HEK293 (cell line): ENCODE measurements around the gene ARFRP1.

Experiments used
- CTCF ChIA-PET: fragments of 350-600 bp; formaldehyde crosslinking; extraction: SDS; loops from one replicate; lab custom pipeline; 2021; ENCODE audit warnings: antibody characterized with exemption; lab: Yijun Ruan, JAX
- POLR2A ChIA-PET: fragments of 300-600 bp; formaldehyde crosslinking; extraction: SDS; loops from one replicate; lab custom pipeline; 2020; ENCODE audit warnings: antibody characterized with exemption, inconsistent platforms; lab: Yijun Ruan, JAX
- H3K27ac ChIP-seq: fragments of 200-500 bp; sonication (Bioruptor generic); 2 replicates; pipeline ENCODE4 v1.5.1; 2014; ENCODE audit warnings: low read depth, low read length, control low read depth, inconsistent platforms; ENCODE audit errors: extremely low read depth
- H3K36me3 ChIP-seq, 2 experiments: fragments of 200-500 bp in 1 of 2; sonication (Bioruptor generic) in 1 of 2; 1 replicate in 1 of 2; 2 replicates in 1 of 2; pipeline ENCODE4 v1.5.1; 2014 to 2017; ENCODE audit warnings: inconsistent platforms in 2 of 2, low read length in 2 of 2; ENCODE audit not compliant: control insufficient read depth in 2 of 2, insufficient read depth in 1 of 2
- H3K4me1 ChIP-seq: fragments of 200-500 bp; sonication (Bioruptor generic); 2 replicates; pipeline ENCODE4 v1.5.1; 2014; ENCODE audit warnings: mild to moderate bottlenecking, low read length, inconsistent platforms; ENCODE audit not compliant: control insufficient read depth, insufficient read depth
- H3K4me3 ChIP-seq: 2 replicates; pipeline ENCODE4 v1.5.1; 2011; ENCODE audit warnings: low read depth, mild to moderate bottlenecking, control low read depth, low read length, moderate library complexity
- H3K9me3 ChIP-seq: fragments of 200-500 bp; sonication (Bioruptor generic); 2 replicates; pipeline ENCODE4 v1.5.1; 2014; ENCODE audit warnings: low read depth, low read length, inconsistent platforms; ENCODE audit not compliant: control insufficient read depth, insufficient read depth
- BCL11A ChIP-seq: fragments of 450-650 bp; formaldehyde crosslinking; IDR thresholded peaks from 2 replicates; pipeline ENCODE4 v1.5.1; 2016; ENCODE audit warnings: low read depth, missing biosample characterization, missing genetic modification characterization
- GLIS1 ChIP-seq: fragments of 450-650 bp; formaldehyde crosslinking; IDR thresholded peaks from 2 replicates; pipeline ENCODE4 v1.5.1; 2016; ENCODE audit warnings: missing biosample characterization, missing genetic modification characterization
- HOXC10 ChIP-seq: sonication (generic); formaldehyde crosslinking; IDR thresholded peaks from 2 replicates; pipeline ENCODE4 v1.8.1; 2023; ENCODE audit warnings: mild to moderate bottlenecking, missing genetic modification reagents
- REST ChIP-seq: fragments of 450-650 bp; formaldehyde crosslinking; IDR thresholded peaks from 2 replicates; pipeline ENCODE4 v1.5.1; 2016; ENCODE audit warnings: missing biosample characterization, missing genetic modification characterization
- SCRT2 ChIP-seq: fragments of 450-650 bp; formaldehyde crosslinking; IDR thresholded peaks from 2 replicates; pipeline ENCODE4 v1.5.1; 2016; ENCODE audit warnings: missing biosample characterization, missing genetic modification characterization
- ZFHX2 ChIP-seq: fragments of 450-650 bp; formaldehyde crosslinking; conservative IDR thresholded peaks from 2 replicates; pipeline ENCODE4 v1.5.1; 2016; ENCODE audit warnings: missing biosample characterization, missing genetic modification characterization
- ZNF114 ChIP-seq: fragments of 450-650 bp; formaldehyde crosslinking; IDR thresholded peaks from 2 replicates; pipeline ENCODE4 v1.5.0; 2017; ENCODE audit warnings: missing biosample characterization, missing genetic modification characterization
- ZNF138 ChIP-seq: fragments of 450-650 bp; formaldehyde crosslinking; IDR thresholded peaks from 2 replicates; pipeline ENCODE4 v1.5.1; 2016; ENCODE audit warnings: missing biosample characterization, missing genetic modification characterization, borderline replicate concordance
- ZNF174 ChIP-seq: fragments of 450-650 bp; formaldehyde crosslinking; IDR thresholded peaks from 2 replicates; pipeline ENCODE4 v1.5.0; 2017; ENCODE audit warnings: missing biosample characterization, mild to moderate bottlenecking, missing genetic modification characterization
- ZNF2 ChIP-seq: fragments of 450-650 bp; formaldehyde crosslinking; IDR thresholded peaks from 2 replicates; pipeline ENCODE4 v1.5.1; 2016; ENCODE audit warnings: missing biosample characterization, missing genetic modification characterization
- ZNF280D ChIP-seq: fragments of 450-650 bp; formaldehyde crosslinking; IDR thresholded peaks from 2 replicates; pipeline ENCODE4 v1.5.1; 2016; ENCODE audit warnings: missing biosample characterization, missing genetic modification characterization
- ZNF311 ChIP-seq: fragments of 450-650 bp; formaldehyde crosslinking; IDR thresholded peaks from 2 replicates; pipeline ENCODE4 v1.5.1; 2017; ENCODE audit warnings: missing biosample characterization, missing genetic modification characterization, borderline replicate concordance
- ZNF341 ChIP-seq: fragments of 450-650 bp; formaldehyde crosslinking; IDR thresholded peaks from 2 replicates; pipeline ENCODE4; 2016; ENCODE audit warnings: low read depth, missing biosample characterization, missing genetic modification characterization
- ZNF48 ChIP-seq: fragments of 450-650 bp; formaldehyde crosslinking; IDR thresholded peaks from 2 replicates; pipeline ENCODE4 v1.5.1; 2016; ENCODE audit warnings: missing biosample characterization, missing genetic modification characterization
- ZNF549 ChIP-seq: fragments of 450-650 bp; IDR thresholded peaks from 2 replicates; pipeline ENCODE4 v1.5.1; 2018; ENCODE audit warnings: missing biosample characterization, missing genetic modification characterization, mild to moderate bottlenecking, inconsistent platforms, moderate library complexity
- ZNF585B ChIP-seq: fragments of 450-650 bp; formaldehyde crosslinking; IDR thresholded peaks from 2 replicates; pipeline ENCODE4 v1.5.1; 2016; ENCODE audit warnings: missing biosample characterization, missing genetic modification characterization
- ZNF677 ChIP-seq: fragments of 450-650 bp; IDR thresholded peaks from 2 replicates; pipeline ENCODE4 v1.5.0; 2018; ENCODE audit warnings: missing biosample characterization, mild to moderate bottlenecking, missing genetic modification characterization, moderate library complexity
- ZNF768 ChIP-seq: fragments of 450-650 bp; formaldehyde crosslinking; IDR thresholded peaks from 2 replicates; pipeline ENCODE4 v1.5.1; 2018; ENCODE audit warnings: missing biosample characterization, mild to moderate bottlenecking, missing genetic modification characterization

The ARFRP1 gene

GRCh38 chr20:63745961-63746731 is 38.4 kb upstream of the ARFRP1 start:
- no peak overlapping the region for H3K27ac ChIP-seq
- H3K4me3 ChIP-seq: no peak overlapping the region
- ChIA-PET POLR2A (interaction anchor here (0.6 kb wide), 2 partner anchors 95 to 132 kb away, joined by 3 to 5 read pairs; no protein-coding TSS in a partner anchor), CTCF (interaction anchor here (0.6 to 1.3 kb wide), 2 partner anchors 112 to 228 kb away, joined by 3 to 5 read pairs; no protein-coding TSS in a partner anchor)
- peaks cover 4 to 26% of the 10 kb centered on the region in 2 experiments; a peak in 1 of 3 replicates for H3K36me3 ChIP-seq
- 0 out of 2 replicates have a peak, but pooled peaks have one; percentile 10 for TF ChIP-seq SCRT2 (tag by site-specific recombination)
- TF ChIP-seq HOXC10: no peak
- TF ChIP-seq ZNF138 (tag by site-specific recombination): no peak
- H3K4me1 ChIP-seq: no peaks in the 10 kb centered on the region
- H3K9me3 ChIP-seq: no peaks in the 10 kb centered on the region

GRCh38 chr20:63745424-63745805 is 37.6 kb upstream of the ARFRP1 start:
- no peaks in the 10 kb centered on the region for H3K4me1 ChIP-seq
- no peaks in the 10 kb centered on the region for H3K9me3 ChIP-seq
- peaks cover 4 to 28% of the 10 kb centered on the region in 2 experiments; a peak in 1 of 3 replicates for H3K36me3 ChIP-seq
- ChIA-PET CTCF (interaction anchor here (0.6 to 1.3 kb wide), 2 partner anchors 113 to 229 kb away, joined by 3 to 5 read pairs; no protein-coding TSS in a partner anchor), POLR2A (interaction anchor here (1.0 kb wide), 1 partner anchor 8 kb away, joined by 3 read pairs; the partner anchor contains the start of gene LIME1)
- no peak for TF ChIP-seq BCL11A (tag by site-specific recombination)
- peak; percentile 84 for TF ChIP-seq ZNF341 (tag by site-specific recombination)
- TF ChIP-seq GLIS1 (tag by site-specific recombination): peak; percentile 84
- TF ChIP-seq ZNF174 (tag by site-specific recombination): no peak
- no peak overlapping the region for H3K4me3 ChIP-seq
- H3K27ac ChIP-seq: no peak overlapping the region

- TF ChIP-seq ZNF2 (tag by site-specific recombination) (no peak), ZFHX2 (tag by site-specific recombination) (0 out of 2 replicates have a peak, but pooled peaks have one; percentile 11), ZNF768 (no peak), ZNF311 (tag by site-specific recombination) (no peak)
- TF ChIP-seq, all 188 proteins: peak for 1
Measured at GRCh38 chr20:63744574-63745423, 37.0 kb upstream of the ARFRP1 start.

GRCh38 chr20:63744158-63744557 is 36.4 kb upstream of the ARFRP1 start:
- H3K27ac ChIP-seq: no peak overlapping the region
- CTCF ChIA-PET: no interaction called here
- POLR2A ChIA-PET: no interaction called here
- no peaks in the 10 kb centered on the region; the same call in 1 of the 2 replicates for H3K4me1 ChIP-seq
- no peak overlapping the region for H3K4me3 ChIP-seq
- peaks cover 4 to 28% of the 10 kb centered on the region in 2 experiments; a peak in 1 of 3 replicates for H3K36me3 ChIP-seq
- no peaks in the 10 kb centered on the region for H3K9me3 ChIP-seq
- TF ChIP-seq ZNF768: no peak
- no peak for TF ChIP-seq ZNF677 (tag by site-specific recombination)
- no peak for TF ChIP-seq ZNF114 (tag by site-specific recombination)
- no peak for TF ChIP-seq REST (tag by site-specific recombination)
- no peak for TF ChIP-seq ZNF280D (tag by site-specific recombination)
- TF ChIP-seq ZNF549 (tag by site-specific recombination): no peak
- no peak for TF ChIP-seq ZNF585B
- no peak for TF ChIP-seq ZNF48
- TF ChIP-seq ZNF341 (tag by site-specific recombination): no peak

More at GRCh38 chr20:63744574-63745423, 37.0 kb upstream of the ARFRP1 start:
- POLR2A ChIA-PET: interaction anchor here (1.0 kb wide), 1 partner anchor 8 kb away, joined by 3 read pairs; the partner anchor contains the start of gene LIME1
- Histone ChIP-seq H3K36me3 (peaks cover 4 to 28% of the 10 kb centered on the region in 2 experiments; a peak in 1 of 3 replicates), H3K9me3 (no peaks in the 10 kb centered on the region), H3K4me1 (no peaks in the 10 kb centered on the region), H3K27ac (no peak overlapping the region), H3K4me3 (no peak overlapping the region)
- CTCF ChIA-PET: interaction anchor here (0.6 to 1.3 kb wide), 2 partner anchors 113 to 229 kb away, joined by 3 to 5 read pairs; no protein-coding TSS in a partner anchor
